Stimulated activated memory B cell treated with anti-CD40 and anti-IgM and Interleukin-4, amounts not matched to agents 10 μg/mL and 1 μg/mL and 100 μg/mL, for 72 hours (primary cell): ENCODE data around the gene OSM.

Experiments used
- ATAC-seq: fragments of 150-1000 bp; cut with Tn5 transposase; 2 replicates; pipeline ENCODE4 v1.10.0; 2021
- H3K27ac Mint-ChIP-seq: one replicate; pipeline ENCODE4 v1.8.0; 2022; ENCODE audit warnings: mild to moderate bottlenecking, mixed read lengths
- H3K27me3 Mint-ChIP-seq: one replicate; pipeline ENCODE4 v1.8.0; 2022; ENCODE audit warnings: mixed read lengths
- H3K36me3 Mint-ChIP-seq: one replicate; pipeline ENCODE4 v1.8.0; 2022; ENCODE audit warnings: mixed read lengths
- H3K4me1 Mint-ChIP-seq: one replicate; pipeline ENCODE4 v1.8.0; 2022; ENCODE audit warnings: mixed read lengths
- H3K4me3 Mint-ChIP-seq: one replicate; pipeline ENCODE4 v1.8.0; 2022; ENCODE audit warnings: mild to moderate bottlenecking, moderate library complexity, mixed read lengths
- H3K9me3 Mint-ChIP-seq: one replicate; pipeline ENCODE4 v1.8.0; 2022; ENCODE audit warnings: mixed read lengths

The OSM gene

DNA sequence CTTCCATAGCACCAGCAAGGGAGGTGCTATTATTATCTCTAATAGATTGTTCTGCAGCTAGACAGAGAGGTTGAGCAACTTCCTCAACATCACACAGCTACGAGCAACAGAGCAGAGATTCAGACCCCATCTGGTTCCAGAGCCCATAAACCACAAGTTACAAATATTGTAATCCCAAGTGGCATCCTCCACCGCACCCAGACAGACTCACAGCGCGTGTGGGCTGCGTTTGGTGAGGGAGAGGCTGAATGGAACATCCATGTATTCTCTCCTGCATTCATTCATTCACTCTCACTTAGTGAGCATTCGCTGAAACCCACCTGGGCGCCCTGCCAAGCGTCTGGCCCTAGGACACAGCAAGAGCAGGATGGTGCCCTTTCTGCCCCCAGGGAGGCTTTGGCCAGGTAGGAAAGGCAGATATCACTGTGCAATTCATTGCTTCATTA lies 53.6 kb downstream of the OSM start:
- H3K27me3 Mint-ChIP-seq, result peaks cover 40% of the 10 kb centered on the region
- H3K4me3 Mint-ChIP-seq, result no peak overlapping the region
- H3K27ac Mint-ChIP-seq, result no peak overlapping the region
- ATAC-seq, result no peak
- peaks cover 9% of the 10 kb centered on the region for H3K4me1 Mint-ChIP-seq
- H3K36me3 Mint-ChIP-seq, result no peaks in the 10 kb centered on the region
- no peaks in the 10 kb centered on the region for H3K9me3 Mint-ChIP-seq
